A549 (cell line): ENCODE data around the gene CCDC27. TPM values are rescaled to one million over a fixed set of nuclear protein-coding genes. Genes with fewer than 3 reads are reported as not detected.
A peak's percentile ranks its signal among the peaks of the same experiment; 100 is the strongest.

Experiments used
- ATAC-seq, 2 experiments: fragments of 200-7000 bp in 1 of 2; fragments of >200 bp in 1 of 2; cut with Nextera tagmentation in 1 of 2; cut with Tn5 transposase in 1 of 2; 3 replicates each; pipeline versions ENCODE4 v1.8.0 to v1.9.1; 2018 to 2020; ENCODE audit warnings: mild to moderate bottlenecking in 1 of 2, moderate library complexity in 1 of 2
- CTCF ChIA-PET: fragments of 300-600 bp; sonication (Branson Sonifier 250); formaldehyde crosslinking; extraction: SDS; loops from one replicate; lab custom pipeline; 2021; ENCODE audit warnings: antibody characterized with exemption, inconsistent platforms; lab: Yijun Ruan, JAX
- POLR2A ChIA-PET: fragments of 350-600 bp; formaldehyde crosslinking; extraction: SDS; loops from one replicate; lab custom pipeline; 2021; ENCODE audit warnings: antibody characterized with exemption, inconsistent platforms; lab: Yijun Ruan, JAX
- DNase-seq, 2 experiments: peaks; one replicate each; pipeline versions ENCODE4 v3.0.0 to v3.0.0-alpha.2; 2011 to 2016; ENCODE audit warnings: low read depth in 1 of 2, low spot score in 1 of 2
- FAIRE-seq: peaks from 2 replicates; lab custom pipeline; 2011; peaks lifted over from hg19 to GRCh38; lab: Jason Lieb, UNC
- H3K27ac ChIP-seq, 2 experiments: fragments of >200 bp; sonication (Bioruptor Twin); formaldehyde crosslinking; 3 replicates each; pipeline ENCODE4 v1.5.1; 2016 to 2017
- H3K4me1 ChIP-seq: fragments of >200 bp; sonication (Bioruptor Twin); formaldehyde crosslinking; 3 replicates; pipeline ENCODE4 v1.6.1; 2016
- H3K4me2 ChIP-seq: fragments of >200 bp; sonication (Bioruptor Twin); formaldehyde crosslinking; 3 replicates; pipeline ENCODE4 v1.6.1; 2016
- H3K4me3 ChIP-seq: fragments of >200 bp; sonication (Bioruptor Twin); formaldehyde crosslinking; 3 replicates; pipeline ENCODE4 v1.5.1; 2016
- H3K9me3 ChIP-seq: fragments of >200 bp; sonication (Bioruptor Twin); formaldehyde crosslinking; 3 replicates; pipeline ENCODE4 v1.6.1; 2016
- BCL3 ChIP-seq: fragments of >200 bp; sonication (Bioruptor Twin); formaldehyde crosslinking; IDR thresholded peaks from 3 replicates; pipeline ENCODE4 v1.6.1; 2016
- CTCF ChIP-seq: fragments of >200 bp; sonication (Bioruptor Twin); formaldehyde crosslinking; IDR thresholded peaks from 3 replicates; pipeline ENCODE4 v1.5.1; 2016
- E2F6 ChIP-seq: IDR thresholded peaks from 2 replicates; pipeline ENCODE4 v1.6.1; 2012; ENCODE audit warnings: low read depth, borderline replicate concordance
- JUNB ChIP-seq: fragments of >200 bp; sonication (Bioruptor Twin); formaldehyde crosslinking; IDR thresholded peaks from 2 replicates; pipeline ENCODE4 v1.6.1; 2016
- KDM1A ChIP-seq: fragments of 200-600 bp; sonication (generic); IDR thresholded peaks from 2 replicates; pipeline ENCODE4 v1.6.1; 2016; ENCODE audit warnings: low read depth, mild to moderate bottlenecking
- MAX ChIP-seq: IDR thresholded peaks from 2 replicates; pipeline ENCODE4 v1.6.1; 2012
- MYC ChIP-seq: IDR thresholded peaks from 2 replicates; pipeline ENCODE4 v1.6.1; 2012; ENCODE audit warnings: mild to moderate bottlenecking, inconsistent platforms, low read length, improper control_type of control experiment, borderline replicate concordance
- NPAS2 ChIP-seq: fragments of 250-450 bp; sonication (Bioruptor Pico); IDR thresholded peaks from 2 replicates; pipeline ENCODE4 v1.8.0; 2022; ENCODE audit warnings: mild to moderate bottlenecking, moderate library complexity, borderline replicate concordance
- RAD21 ChIP-seq, 2 experiments: fragments of >200 bp in 1 of 2; sonication (Bioruptor Twin) in 1 of 2; formaldehyde crosslinking in 1 of 2; IDR thresholded peaks in 1 of 2; conservative IDR thresholded peaks in 1 of 2; 2 replicates in 1 of 2; 3 replicates in 1 of 2; pipeline ENCODE4 v1.6.1; 2012 to 2018; ENCODE audit warnings: inconsistent platforms in 1 of 2
- RARB ChIP-seq: fragments of 250-450 bp; sonication (Bioruptor Pico); IDR thresholded peaks from 2 replicates; pipeline ENCODE4 v1.8.0; 2021; ENCODE audit warnings: mild to moderate bottlenecking, moderate library complexity
- RFX5 ChIP-seq: fragments of 450-650 bp; IDR thresholded peaks from 2 replicates; pipeline ENCODE4 v1.7.1; 2014; ENCODE audit warnings: antibody characterized with exemption, mild to moderate bottlenecking, moderate library complexity
- WGBS: methylation state at CpG from one replicate; pipeline ENCODE4 v1.1.6; 2017; ENCODE audit errors: missing lambda C conversion rate; 5-methylcytosine and 5-hydroxymethylcytosine counted together
- polyA plus RNA-seq, 4 experiments: library from polyadenylated mRNA; depleted of rRNA in 3 of 4; stranded (reverse); fragments of >200 nt; fragmentation: RNase III in 1 of 4; extraction: RNeasy Plus Mini Kit Qiagen cat#74134 plus additional on column Dnase treatment in 1 of 4; gene quantifications; 2 replicates in 3 of 4; 3 replicates in 1 of 4; pipeline ENCODE4 v1.2.3, GENCODE V29; 2011 to 2017
- TF ChIP-seq, protein P1 (sequence below): fragments of 150-350 bp; IDR thresholded peaks from 2 replicates; pipeline ENCODE4 v1.6.1; 2014; ENCODE audit warnings: low read depth, mild to moderate bottlenecking, low read length

CCDC27 gene
- polyA plus RNA-seq, 2 of the 4 experiments (the other 2 are of a cell fraction): not detected

DNA sequence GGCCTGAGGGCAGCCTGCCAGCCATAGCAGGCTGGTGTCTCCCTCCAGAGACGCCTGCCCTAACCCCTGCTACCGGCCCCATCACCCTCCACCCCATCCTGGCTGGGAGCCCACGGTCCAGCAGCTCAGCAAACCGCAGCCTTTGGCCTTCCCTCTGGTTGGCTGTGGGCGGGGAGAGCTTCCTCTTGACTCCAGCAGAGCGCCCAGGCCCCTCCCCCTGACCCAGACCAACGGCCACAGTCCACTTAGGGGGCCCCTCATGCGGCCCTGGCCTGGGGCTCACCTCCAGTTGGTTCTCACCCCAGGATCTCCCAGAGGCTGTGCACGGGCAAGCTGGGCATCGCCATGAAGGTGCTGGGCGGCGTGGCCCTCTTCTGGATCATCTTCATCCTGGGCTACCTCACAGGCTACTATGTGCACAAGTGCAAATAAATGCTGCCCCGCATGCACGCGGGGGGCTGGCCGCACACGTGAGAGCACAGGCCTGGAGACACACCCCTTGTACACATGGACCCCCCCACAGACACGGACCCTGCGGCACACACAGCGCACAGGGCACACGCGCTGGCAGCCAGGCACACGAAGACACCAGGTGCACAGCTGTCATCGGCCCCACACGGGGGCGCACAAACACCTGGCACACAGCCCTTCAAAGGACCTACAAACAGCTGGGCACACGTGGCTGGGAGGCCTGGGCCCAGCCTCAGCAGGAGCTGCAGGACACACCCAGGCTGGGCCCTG, 23.4 kb downstream of the CCDC27 start:
- peak overlapping the region in 1 of 2 experiments; percentile 60; a peak in 1 of 6 replicates for H3K27ac ChIP-seq
- DNase-seq (peak; percentile 59 to 66), FAIRE-seq (no peak)

DNA sequence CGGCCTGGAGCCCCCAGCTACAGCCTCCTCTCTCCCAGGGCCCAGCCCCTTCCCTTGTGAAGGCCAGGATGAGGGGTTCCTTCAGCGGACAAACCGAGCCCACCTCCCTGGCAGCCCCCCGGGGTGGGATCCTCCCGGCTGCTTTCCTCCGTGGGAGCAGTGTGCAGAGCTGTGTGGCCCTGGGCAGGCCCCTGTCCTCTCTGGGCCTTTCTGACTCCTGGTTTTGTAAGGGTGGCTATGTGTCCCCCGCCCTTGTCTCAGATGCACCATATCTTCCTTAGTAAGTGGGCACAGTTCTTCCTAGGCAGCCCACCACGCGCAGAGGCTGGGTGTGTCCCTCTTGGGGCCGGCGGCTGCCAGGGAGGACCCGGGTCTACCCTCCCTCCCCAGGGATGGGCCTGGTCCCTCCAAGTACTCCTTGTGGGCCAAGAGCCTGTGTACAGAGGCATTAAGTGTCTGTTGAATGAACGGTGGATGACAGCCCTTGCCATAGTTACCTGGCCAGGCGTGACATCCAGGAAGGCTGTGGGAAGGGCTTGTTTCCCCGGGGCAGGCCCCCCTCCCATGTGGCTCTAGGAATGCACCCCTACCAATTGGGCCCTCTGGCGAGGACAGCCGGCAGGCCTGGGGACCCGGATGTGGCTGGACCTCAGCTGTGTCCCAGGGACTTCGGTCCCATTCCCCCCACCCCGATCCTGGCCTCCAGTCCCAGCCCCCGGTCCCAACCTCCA, 24.1 kb downstream of the CCDC27 start:
- 86% methylated on average over 8 of the region's 21 CpGs for WGBS
- ChIA-PET CTCF (interaction anchor here (0.7 to 1.5 kb wide), 6 partner anchors 14 to 28 kb away, joined by 3 to 9 read pairs (median 4); partner anchors contain the start of gene LRRC47), POLR2A (no interaction called here)
- peak overlapping the region; percentile 23; the same call in 1 of the 3 replicates for H3K4me2 ChIP-seq
- ATAC-seq: no peak
- FAIRE-seq: no peak
- H3K4me3 ChIP-seq: no peak overlapping the region
- TF ChIP-seq, protein P1, sequence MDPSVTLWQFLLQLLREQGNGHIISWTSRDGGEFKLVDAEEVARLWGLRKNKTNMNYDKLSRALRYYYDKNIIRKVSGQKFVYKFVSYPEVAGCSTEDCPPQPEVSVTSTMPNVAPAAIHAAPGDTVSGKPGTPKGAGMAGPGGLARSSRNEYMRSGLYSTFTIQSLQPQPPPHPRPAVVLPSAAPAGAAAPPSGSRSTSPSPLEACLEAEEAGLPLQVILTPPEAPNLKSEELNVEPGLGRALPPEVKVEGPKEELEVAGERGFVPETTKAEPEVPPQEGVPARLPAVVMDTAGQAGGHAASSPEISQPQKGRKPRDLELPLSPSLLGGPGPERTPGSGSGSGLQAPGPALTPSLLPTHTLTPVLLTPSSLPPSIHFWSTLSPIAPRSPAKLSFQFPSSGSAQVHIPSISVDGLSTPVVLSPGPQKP: no peak
- TF ChIP-seq JUNB (no peak), MYC (no peak), BCL3 (no peak)
- peak overlapping the region; percentile 35 to 60; a peak in 1 of 6 replicates for H3K27ac ChIP-seq
- DNase-seq: no peak
- H3K9me3 ChIP-seq: no peaks in the 10 kb centered on the region
- H3K4me1 ChIP-seq: peaks cover 17% of the 10 kb centered on the region

More for the DNA sequence above, 23.4 kb downstream of the CCDC27 start:
- ATAC-seq: peak; percentile 25 to 56; a peak in 5 of 6 replicates
- H3K4me2 ChIP-seq: peak overlapping the region; percentile 23; the same call in 1 of the 3 replicates
- POLR2A ChIA-PET: no interaction called here
- no peak overlapping the region for H3K4me3 ChIP-seq
- TF ChIP-seq KDM1A (no peak), RFX5 (no peak), E2F6 (peak; percentile 46; the same call in 1 of the 2 replicates), RAD21 (conservative IDR thresholded peaks at IDR 0.05 in 1 of 2, IDR thresholded peaks at IDR 0.05 in 1 of 2) (peak in 1 of 2 experiments; percentile 18; a peak in 1 of 5 replicates), RARB (CRISPR knock-in tag) (no peak), NPAS2 (CRISPR knock-in tag) (no peak), MAX (peak; percentile 80), CTCF (peak; percentile 31; the same call in 2 of the 3 replicates)
- TF ChIP-seq, protein P1: no peak
- no peaks in the 10 kb centered on the region for H3K9me3 ChIP-seq
- CTCF ChIA-PET: interaction anchor here (0.7 to 1.5 kb wide), 6 partner anchors 15 to 28 kb away, joined by 3 to 9 read pairs (median 4); partner anchors contain the start of gene LRRC47
- peaks cover 17% of the 10 kb centered on the region for H3K4me1 ChIP-seq
- WGBS: 60% methylated on average over 11 of the region's 27 CpGs
